Stomach (tissue), 4 donors: Measurements from ENCODE around the gene TRAK1.

Experiments used
- POLR2A ChIP-seq, 4 donors: fragments of 450-650 bp; IDR thresholded peaks; one replicate each; pipeline ENCODE4 v1.6.1; 2016; ENCODE audit warnings: antibody characterized with exemption in 4 of 4, control low read depth in 2 of 4, mild to moderate bottlenecking in 1 of 4, moderate library complexity in 1 of 4
- TF ChIP-seq, protein P1 (sequence below), 7 experiments: fragments of 450-650 bp in 4 of 7; fragments of 200-600 bp in 3 of 7; sonication (generic) in 3 of 7; IDR thresholded peaks; one replicate each; pipeline ENCODE4 v1.5.1; 2016 to 2019; ENCODE audit warnings: antibody characterized with exemption in 7 of 7, control low read depth in 2 of 7, mild to moderate bottlenecking in 1 of 7

GRCh38 chr3:42115215-42115614, 24.1 kb downstream of the TRAK1 start:
- TF ChIP-seq, protein P1, sequence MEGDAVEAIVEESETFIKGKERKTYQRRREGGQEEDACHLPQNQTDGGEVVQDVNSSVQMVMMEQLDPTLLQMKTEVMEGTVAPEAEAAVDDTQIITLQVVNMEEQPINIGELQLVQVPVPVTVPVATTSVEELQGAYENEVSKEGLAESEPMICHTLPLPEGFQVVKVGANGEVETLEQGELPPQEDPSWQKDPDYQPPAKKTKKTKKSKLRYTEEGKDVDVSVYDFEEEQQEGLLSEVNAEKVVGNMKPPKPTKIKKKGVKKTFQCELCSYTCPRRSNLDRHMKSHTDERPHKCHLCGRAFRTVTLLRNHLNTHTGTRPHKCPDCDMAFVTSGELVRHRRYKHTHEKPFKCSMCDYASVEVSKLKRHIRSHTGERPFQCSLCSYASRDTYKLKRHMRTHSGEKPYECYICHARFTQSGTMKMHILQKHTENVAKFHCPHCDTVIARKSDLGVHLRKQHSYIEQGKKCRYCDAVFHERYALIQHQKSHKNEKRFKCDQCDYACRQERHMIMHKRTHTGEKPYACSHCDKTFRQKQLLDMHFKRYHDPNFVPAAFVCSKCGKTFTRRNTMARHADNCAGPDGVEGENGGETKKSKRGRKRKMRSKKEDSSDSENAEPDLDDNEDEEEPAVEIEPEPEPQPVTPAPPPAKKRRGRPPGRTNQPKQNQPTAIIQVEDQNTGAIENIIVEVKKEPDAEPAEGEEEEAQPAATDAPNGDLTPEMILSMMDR (IDR thresholded peaks at IDR 0.05), result no peak
- TF ChIP-seq POLR2A (IDR thresholded peaks at IDR 0.05), result no peak
